H1 (cell line): Measurements from ENCODE around the gene ZPR1. TPM values are rescaled to one million over a fixed set of nuclear protein-coding genes. Genes with fewer than 3 reads are reported as not detected.

ENCODE experiments used
- CTCF ChIA-PET: fragments of 300-600 bp; sonication (Branson Sonifier 250); formaldehyde crosslinking; loops from one replicate; lab custom pipeline; 2021; ENCODE audit not compliant: partially characterized antibody; lab: Charles Lee
- POLR2A ChIA-PET: fragments of 300-600 bp; sonication (Branson Sonifier 250); formaldehyde crosslinking; loops from one replicate; lab custom pipeline; 2021; ENCODE audit warnings: inconsistent platforms; ENCODE audit not compliant: partially characterized antibody; lab: Charles Lee
- DNase-seq, 2 experiments: peaks; one replicate each; pipeline versions ENCODE4 v3.0.0 to v3.0.0-alpha.2; 2010 to 2022; ENCODE audit warnings: low spot score in 2 of 2, low read depth in 1 of 2, mixed read lengths in 1 of 2
- FAIRE-seq: peaks from 2 replicates; lab custom pipeline; 2011; peaks lifted over from hg19 to GRCh38; lab: Jason Lieb, UNC
- H2AFZ ChIP-seq: 2 replicates; pipeline ENCODE4 v1.8.1; 2012; ENCODE audit warnings: low read length, inconsistent platforms
- H2AK5ac ChIP-seq: 2 replicates; pipeline ENCODE4 v1.6.1; 2013; ENCODE audit warnings: low read depth, low read length
- H2BK120ac ChIP-seq: replicated peaks from 2 replicates; pipeline ENCODE3; 2013; ENCODE audit warnings: low read depth, low read length, inconsistent platforms
- H2BK12ac ChIP-seq: 2 replicates; pipeline ENCODE4 v1.6.1; 2013; ENCODE audit warnings: low read depth, low read length
- H2BK15ac ChIP-seq: 2 replicates; pipeline ENCODE4 v1.6.1; 2013; ENCODE audit warnings: low read length
- H2BK20ac ChIP-seq: 2 replicates; pipeline ENCODE4 v1.6.1; 2013; ENCODE audit warnings: low read length
- H2BK5ac ChIP-seq: 2 replicates; pipeline ENCODE4 v1.6.1; 2013; ENCODE audit warnings: low read depth, low read length
- H3K14ac ChIP-seq: 2 replicates; pipeline ENCODE4 v1.6.1; 2013; ENCODE audit warnings: inconsistent platforms; ENCODE audit not compliant: insufficient read length
- H3K18ac ChIP-seq: 2 replicates; pipeline ENCODE4 v1.6.1; 2013; ENCODE audit warnings: low read length; ENCODE audit errors: extremely low read depth
- H3K23ac ChIP-seq: 2 replicates; pipeline ENCODE4 v1.6.1; 2013; ENCODE audit warnings: inconsistent platforms; ENCODE audit not compliant: insufficient read length
- H3K23me2 ChIP-seq: 2 replicates; pipeline ENCODE4 v1.6.1; 2013; ENCODE audit warnings: low read depth, low read length
- H3K27ac ChIP-seq: 2 replicates; pipeline ENCODE4 v1.6.1; 2011; ENCODE audit warnings: low read depth, low read length, inconsistent platforms
- H3K27me3 ChIP-seq, 4 experiments: replicated peaks in 1 of 4; 1 replicate in 1 of 4; 2 replicates in 3 of 4; pipeline versions ENCODE4 v1.6.1 to v1.8.1; 2011 to 2013; ENCODE audit warnings: low read length in 3 of 4, mild to moderate bottlenecking in 3 of 4, inconsistent platforms in 2 of 4, mixed read lengths in 2 of 4, moderate library complexity in 1 of 4; ENCODE audit not compliant: control insufficient read depth in 3 of 4, insufficient read depth in 3 of 4; ENCODE audit errors: extremely low read depth in 1 of 4
- H3K36me3 ChIP-seq, 4 experiments: 2 replicates each; pipeline versions ENCODE4 v1.6.1 to v1.8.1; 2011 to 2013; ENCODE audit warnings: mild to moderate bottlenecking in 4 of 4, low read length in 3 of 4, moderate library complexity in 2 of 4, control low read depth in 1 of 4, inconsistent platforms in 1 of 4; ENCODE audit not compliant: insufficient read depth in 4 of 4, control insufficient read depth in 2 of 4
- H3K4ac ChIP-seq: replicated peaks from 2 replicates; pipeline ENCODE3; 2013; ENCODE audit warnings: low read length, low read depth, mixed read lengths, inconsistent platforms; ENCODE audit not compliant: insufficient read length
- H3K4me1 ChIP-seq, 4 experiments: replicated peaks in 1 of 4; 1 replicate in 1 of 4; 2 replicates in 3 of 4; pipeline versions ENCODE4 v1.6.1 to v1.8.1; 2011 to 2013; ENCODE audit warnings: low read length in 3 of 4, inconsistent platforms in 2 of 4, mixed read lengths in 1 of 4; ENCODE audit not compliant: insufficient read depth in 4 of 4, control insufficient read depth in 3 of 4
- H3K4me2 ChIP-seq, 2 experiments: 2 replicates each; pipeline versions ENCODE4 v1.6.1 to v1.8.1; 2011 to 2013; ENCODE audit warnings: low read depth in 2 of 2, low read length in 2 of 2, control low read depth in 1 of 2, inconsistent platforms in 1 of 2, mild to moderate bottlenecking in 1 of 2; ENCODE audit not compliant: insufficient read depth in 1 of 2
- H3K4me3 ChIP-seq, 4 experiments: fragments of 200-600, 300-600 bp in 1 of 4; sonication (generic), shearing (Covaris generic), sonication (Bioruptor Twin) in 1 of 4; 2 replicates each; pipeline versions ENCODE4 v1.5.1 to v1.8.1; 2011 to 2016; ENCODE audit warnings: low read length in 4 of 4, low read depth in 3 of 4, control low read depth in 2 of 4, inconsistent platforms in 2 of 4, mild to moderate bottlenecking in 2 of 4, mixed read lengths in 1 of 4, moderate library complexity in 1 of 4; ENCODE audit not compliant: insufficient read depth in 2 of 4; ENCODE audit errors: extremely low read depth in 1 of 4
- H3K56ac ChIP-seq: replicated peaks from 2 replicates; pipeline ENCODE3; 2013; ENCODE audit warnings: low read depth, mild to moderate bottlenecking, mixed read lengths, low read length, inconsistent platforms; ENCODE audit not compliant: insufficient read length
- H3K79me1 ChIP-seq: 2 replicates; pipeline ENCODE4 v1.6.1; 2013; ENCODE audit warnings: low read depth, low read length, control low read depth
- H3K79me2 ChIP-seq, 2 experiments: 2 replicates each; pipeline versions ENCODE4 v1.6.1 to v1.8.1; 2012 to 2013; ENCODE audit warnings: low read length in 2 of 2, mild to moderate bottlenecking in 2 of 2, inconsistent platforms in 1 of 2; ENCODE audit not compliant: insufficient read depth in 2 of 2, control insufficient read depth in 1 of 2
- H3K9ac ChIP-seq, 4 experiments: replicated peaks in 1 of 4; 1 replicate in 1 of 4; 2 replicates in 3 of 4; pipeline versions ENCODE4 v1.6.1 to v1.8.1; 2011 to 2013; ENCODE audit warnings: low read depth in 3 of 4, low read length in 3 of 4, control low read depth in 2 of 4, mild to moderate bottlenecking in 2 of 4, moderate library complexity in 2 of 4, inconsistent platforms in 1 of 4; ENCODE audit errors: extremely low read depth in 1 of 4
- H3K9me3 ChIP-seq, 2 experiments: 2 replicates each; pipeline versions ENCODE4 v1.6.1 to v1.8.1; 2012 to 2013; ENCODE audit warnings: mild to moderate bottlenecking in 2 of 2, moderate library complexity in 2 of 2, control low read depth in 1 of 2, inconsistent platforms in 1 of 2, low read depth in 1 of 2, low read length in 1 of 2, mixed read lengths in 1 of 2; ENCODE audit not compliant: insufficient read depth in 2 of 2
- H4K20me1 ChIP-seq, 2 experiments: replicated peaks in 1 of 2; 2 replicates each; pipeline versions ENCODE3 to v1.8.1; 2011 to 2013; ENCODE audit warnings: inconsistent platforms in 2 of 2, low read length in 2 of 2, mild to moderate bottlenecking in 1 of 2; ENCODE audit not compliant: insufficient read depth in 2 of 2, control insufficient read depth in 1 of 2
- H4K5ac ChIP-seq: 2 replicates; pipeline ENCODE4 v1.6.1; 2013; ENCODE audit warnings: low read length, low read depth, mixed read lengths, inconsistent platforms; ENCODE audit not compliant: insufficient read length
- H4K8ac ChIP-seq: 2 replicates; pipeline ENCODE4 v1.8.0; 2013; ENCODE audit warnings: mild to moderate bottlenecking, moderate library complexity, low read length, inconsistent platforms; ENCODE audit not compliant: insufficient read depth; ENCODE audit errors: extremely low read depth
- H4K91ac ChIP-seq: replicated peaks from 2 replicates; pipeline ENCODE3; 2013; ENCODE audit warnings: low read length, mixed read lengths, inconsistent platforms; ENCODE audit not compliant: insufficient read length
- CTCF ChIP-seq, 3 experiments: IDR thresholded peaks; 1 replicate in 2 of 3; 2 replicates in 1 of 3; pipeline versions ENCODE4 v1.5.1 to v1.6.1; 2011; ENCODE audit warnings: low read length in 3 of 3, mild to moderate bottlenecking in 3 of 3, inconsistent platforms in 2 of 3, low read depth in 1 of 3, moderate library complexity in 1 of 3; ENCODE audit not compliant: insufficient read depth in 1 of 3; ENCODE audit errors: control extremely low read depth in 1 of 3
- NRF1 ChIP-seq: IDR thresholded peaks from 2 replicates; pipeline ENCODE4 v1.6.1; 2011; ENCODE audit warnings: mild to moderate bottlenecking, low read depth, low read length, improper control_type of control experiment
- RAD21 ChIP-seq, 2 experiments: IDR thresholded peaks in 1 of 2; conservative IDR thresholded peaks in 1 of 2; 2 replicates each; pipeline ENCODE4 v1.6.1; 2011; ENCODE audit warnings: low read depth in 2 of 2, low read length in 2 of 2, improper control_type of control experiment in 1 of 2, inconsistent platforms in 1 of 2, mild to moderate bottlenecking in 1 of 2, moderate library complexity in 1 of 2
- SIN3A ChIP-seq, 2 experiments: IDR thresholded peaks in 1 of 2; conservative IDR thresholded peaks in 1 of 2; 2 replicates each; pipeline ENCODE4 v1.6.1; 2011 to 2012; ENCODE audit warnings: low read length in 2 of 2, improper control_type of control experiment in 1 of 2, low read depth in 1 of 2, mild to moderate bottlenecking in 1 of 2
- SRF ChIP-seq: IDR thresholded peaks from 2 replicates; pipeline ENCODE4 v1.6.1; 2011; ENCODE audit warnings: mild to moderate bottlenecking, low read depth, low read length, moderate library complexity
- WGBS, 2 experiments: shearing (Covaris generic) in 1 of 2; methylation state at CpG; one replicate each; pipeline versions ENCODE4 v1.1.6 to v1.1.7; 2013 to 2015; ENCODE audit warnings: low lambda C conversion rate in 2 of 2, mixed read lengths in 2 of 2, inconsistent platforms in 1 of 2, low coverage in 1 of 2, missing lambda C conversion rate in 1 of 2; ENCODE audit not compliant: insufficient replicate concordance in 2 of 2, insufficient coverage in 1 of 2, insufficient read length in 1 of 2; ENCODE audit errors: extremely low coverage in 1 of 2, missing lambda C conversion rate in 1 of 2; 5-methylcytosine and 5-hydroxymethylcytosine counted together
- polyA plus RNA-seq, 7 experiments: library from polyadenylated mRNA; depleted of rRNA in 3 of 7; stranded (reverse) in 5 of 7; unstranded in 2 of 7; fragments of >200 nt in 5 of 7; fragments of 200-250 nt in 2 of 7; gene quantifications; 1 replicate in 5 of 7; 2 replicates in 1 of 7; 4 replicates in 1 of 7; pipeline versions ENCODE4 v1.2.1 to v1.2.3, GENCODE V29; 2011 to 2013; ENCODE audit warnings: missing spikeins in 2 of 7, mixed read lengths in 2 of 7
- total RNA-seq: library from RNA; stranded (reverse); fragmentation: NEBNext Ultra II Directional; extraction: Animal tissue kit (Norgen Biotek cat#: 25700); gene quantifications from 2 replicates; pipeline ENCODE4 v1.2.1, GENCODE V29; 2021
- TF ChIP-seq, protein P1 (sequence below): IDR thresholded peaks from 2 replicates; pipeline ENCODE4 v1.6.1; 2012; ENCODE audit warnings: inconsistent platforms

Gene ZPR1
- total and polyA plus RNA-seq, 2 of the 8 experiments (the other 6 are each of a cell fraction or from before 2014, with no cell fraction given) = 36.7 to 70.5 TPM

GRCh38 chr11:116732271-116733042 is 55.4 kb downstream of the ZPR1 start:
- DNase-seq = peak; percentile 62 to 87
- H4K8ac ChIP-seq = no peak overlapping the region
- no peak overlapping the region for H4K91ac ChIP-seq
- no peak overlapping the region for H2AK5ac ChIP-seq
- H3K36me3 ChIP-seq = no peaks in the 10 kb centered on the region
- peak overlapping the region; percentile 68 for H2BK12ac ChIP-seq
- ChIA-PET POLR2A (interaction anchor here (1.0 to 1.7 kb wide), 7 partner anchors 9 to 412 kb away, joined by 3 to 6 read pairs (median 3); partner anchors contain the start of gene PAFAH1B2), CTCF (interaction anchor here (0.6 to 11.9 kb wide), 49 partner anchors 10 to 527 kb away, joined by 3 to 334 read pairs (median 5); partner anchors contain the start of gene APOA1)
- H3K79me2 ChIP-seq = no peaks in the 10 kb centered on the region
- no peaks in the 10 kb centered on the region for H4K20me1 ChIP-seq
- H2AFZ ChIP-seq = peak overlapping the region; percentile 80; the same call in 1 of the 2 replicates
- no peak overlapping the region for H3K14ac ChIP-seq
- no peak overlapping the region for H3K56ac ChIP-seq
- no peaks in the 10 kb centered on the region for H3K23me2 ChIP-seq
- no peak overlapping the region for H3K4ac ChIP-seq
- H3K9me3 ChIP-seq = no peaks in the 10 kb centered on the region
- H3K4me1 ChIP-seq = peaks cover 6 to 23% (median 16%) of the 10 kb centered on the region in 4 experiments
- H2BK15ac ChIP-seq = peak overlapping the region; percentile 25; the same call in 1 of the 2 replicates
- H2BK5ac ChIP-seq = no peak overlapping the region
- no peak overlapping the region for H4K5ac ChIP-seq
- H3K9ac ChIP-seq = no peak overlapping the region
- no peak overlapping the region for H2BK20ac ChIP-seq
- H3K27me3 ChIP-seq = no peaks in the 10 kb centered on the region
- H3K4me3 ChIP-seq = peak overlapping the region; percentile 2 to 51 (median 15); a peak in 5 of 8 replicates
- no peak overlapping the region for H3K27ac ChIP-seq
- H2BK120ac ChIP-seq = no peak overlapping the region
- no peaks in the 10 kb centered on the region for H3K79me1 ChIP-seq
- peak; percentile 82 for FAIRE-seq
- H3K18ac ChIP-seq = no peak overlapping the region; the same call in 1 of the 2 replicates
- no peak overlapping the region for H3K23ac ChIP-seq
- WGBS, 2 experiments = 40% methylated on average over 25 of the region's 25 CpGs; no CpG with 5 or more reads in 1 of the 2 experiments
- H3K4me2 ChIP-seq = peak overlapping the region; percentile 14 to 66
- TF ChIP-seq NRF1 = 0 out of 2 replicates have a peak, but pooled peaks have one; percentile 12
- TF ChIP-seq RAD21 (IDR thresholded peaks at IDR 0.05 in 1 of 2, conservative IDR thresholded peaks at IDR 0.05 in 1 of 2; ENCODE audit: low read depth in 2 of 2, low read length in 2 of 2) = peak; percentile 74 to 76
- TF ChIP-seq, protein P1, sequence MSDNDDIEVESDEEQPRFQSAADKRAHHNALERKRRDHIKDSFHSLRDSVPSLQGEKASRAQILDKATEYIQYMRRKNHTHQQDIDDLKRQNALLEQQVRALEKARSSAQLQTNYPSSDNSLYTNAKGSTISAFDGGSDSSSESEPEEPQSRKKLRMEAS = peak; percentile 33; the same call in 1 of the 2 replicates
- TF ChIP-seq CTCF (IDR thresholded peaks at IDR 0.05; ENCODE audit: control extremely low read depth in 1 of 3, insufficient read depth in 1 of 3, low read depth in 1 of 3, low read length in 3 of 3) = peak; percentile 84 to 98 (median 97)
- peak; percentile 48; the same call in 1 of the 2 replicates for TF ChIP-seq SRF
- peak in 1 of 2 experiments; percentile 62; a peak in 1 of 4 replicates for TF ChIP-seq SIN3A (conservative IDR thresholded peaks at IDR 0.05 in 1 of 2, IDR thresholded peaks at IDR 0.05 in 1 of 2; ENCODE audit: low read depth in 1 of 2, low read length in 2 of 2)
